Mesenchymal stem cell (in vitro differentiated cells and primary cell): ENCODE results near the gene MLLT3.
A peak's percentile ranks its signal among the peaks of the same experiment; 100 is the strongest.

Source experiments
- DNase-seq: peaks from one replicate; pipeline ENCODE4 v3.0.0-alpha.2; 2013
- H2AFZ ChIP-seq: one replicate; pipeline ENCODE4 v1.6.1; 2013; ENCODE audit warnings: low read depth, mild to moderate bottlenecking, control low read depth, inconsistent platforms, low read length, moderate library complexity
- H2AK5ac ChIP-seq: 2 replicates; pipeline ENCODE4 v1.6.1; 2013; ENCODE audit warnings: low read length, moderate library complexity, mild to moderate bottlenecking, inconsistent platforms; ENCODE audit not compliant: severe bottlenecking
- H2BK120ac ChIP-seq: one replicate; pipeline ENCODE4 v1.6.1; 2013; ENCODE audit warnings: low read depth, mild to moderate bottlenecking, inconsistent platforms, low read length, moderate library complexity
- H2BK12ac ChIP-seq, 2 experiments: one replicate each; pipeline ENCODE4 v1.6.1; 2013; ENCODE audit warnings: inconsistent platforms in 2 of 2, low read length in 2 of 2, mild to moderate bottlenecking in 2 of 2, moderate library complexity in 2 of 2, control low read depth in 1 of 2
- H2BK15ac ChIP-seq: one replicate; pipeline ENCODE4 v1.6.1; 2013; ENCODE audit warnings: mild to moderate bottlenecking, low read depth, inconsistent platforms; ENCODE audit not compliant: poor library complexity, severe bottlenecking
- H2BK5ac ChIP-seq: 2 replicates; pipeline ENCODE4 v1.6.1; 2013; ENCODE audit warnings: low read depth, mild to moderate bottlenecking, low read length, control low read depth, inconsistent platforms; ENCODE audit not compliant: poor library complexity, severe bottlenecking
- H3K14ac ChIP-seq, 2 experiments: one replicate each; pipeline ENCODE4 v1.6.1; 2013; ENCODE audit warnings: inconsistent platforms in 2 of 2, low read length in 2 of 2, control low read depth in 1 of 2, mild to moderate bottlenecking in 1 of 2, moderate library complexity in 1 of 2
- H3K18ac ChIP-seq, 2 experiments: one replicate each; pipeline ENCODE4 v1.6.1; 2013; ENCODE audit warnings: inconsistent platforms in 2 of 2, low read length in 2 of 2, control low read depth in 1 of 2, low read depth in 1 of 2, mild to moderate bottlenecking in 1 of 2
- H3K23ac ChIP-seq, 2 experiments: one replicate each; pipeline ENCODE4 v1.6.1; 2013; ENCODE audit warnings: inconsistent platforms in 2 of 2, low read length in 2 of 2, mild to moderate bottlenecking in 2 of 2, moderate library complexity in 2 of 2, control low read depth in 1 of 2
- H3K27ac ChIP-seq: 2 replicates; pipeline ENCODE4 v1.5.1; 2013; ENCODE audit warnings: mild to moderate bottlenecking, moderate library complexity, low read length, control low read depth, inconsistent platforms; ENCODE audit not compliant: poor library complexity, severe bottlenecking
- H3K27me3 ChIP-seq, 2 experiments: 2 replicates each; pipeline versions ENCODE4 v1.6.1 to v1.7.0; 2013; ENCODE audit warnings: low read length in 2 of 2, mild to moderate bottlenecking in 2 of 2, moderate library complexity in 2 of 2, control low read depth in 1 of 2, inconsistent platforms in 1 of 2; ENCODE audit not compliant: control insufficient read depth in 1 of 2, insufficient read depth in 1 of 2
- H3K36me3 ChIP-seq, 2 experiments: 2 replicates each; pipeline versions ENCODE4 v1.6.1 to v1.7.0; 2013; ENCODE audit warnings: low read length in 2 of 2, control low read depth in 1 of 2, inconsistent platforms in 1 of 2, low read depth in 1 of 2, mild to moderate bottlenecking in 1 of 2; ENCODE audit not compliant: insufficient read depth in 2 of 2, control insufficient read depth in 1 of 2
- H3K4ac ChIP-seq, 2 experiments: one replicate each; pipeline ENCODE4 v1.6.1; 2013; ENCODE audit warnings: inconsistent platforms in 2 of 2, low read length in 2 of 2, mild to moderate bottlenecking in 2 of 2, moderate library complexity in 2 of 2, control low read depth in 1 of 2, low read depth in 1 of 2
- H3K4me1 ChIP-seq: 2 replicates; pipeline ENCODE4 v1.6.1; 2013; ENCODE audit warnings: low read depth, low read length, control low read depth; ENCODE audit not compliant: control insufficient read depth, insufficient read depth
- H3K4me2 ChIP-seq: 2 replicates; pipeline ENCODE4 v1.6.1; 2013; ENCODE audit warnings: low read length, mild to moderate bottlenecking, inconsistent platforms; ENCODE audit not compliant: poor library complexity, severe bottlenecking
- H3K4me3 ChIP-seq, 2 experiments: 2 replicates each; pipeline versions ENCODE4 v1.5.1 to v1.7.0; 2013; ENCODE audit warnings: low read length in 2 of 2, mild to moderate bottlenecking in 2 of 2, control low read depth in 1 of 2, low read depth in 1 of 2; ENCODE audit not compliant: insufficient read depth in 1 of 2
- H3K79me1 ChIP-seq: replicated peaks from 2 replicates; pipeline ENCODE4 v1.6.1; 2013; ENCODE audit warnings: mild to moderate bottlenecking, control low read depth, low read length, inconsistent platforms; ENCODE audit not compliant: poor library complexity, severe bottlenecking
- H3K9ac ChIP-seq: 2 replicates; pipeline ENCODE4 v1.7.0; 2013; ENCODE audit warnings: mild to moderate bottlenecking, low read length, moderate library complexity
- H3K9me3 ChIP-seq: 2 replicates; pipeline ENCODE4 v1.7.0; 2013; ENCODE audit warnings: mild to moderate bottlenecking, low read length; ENCODE audit not compliant: control insufficient read depth
- H4K8ac ChIP-seq: one replicate; pipeline ENCODE4 v1.6.1; 2013; ENCODE audit warnings: inconsistent platforms, mild to moderate bottlenecking, low read length, moderate library complexity
- H4K91ac ChIP-seq: one replicate; pipeline ENCODE4 v1.6.1; 2013; ENCODE audit warnings: mild to moderate bottlenecking, low read length, inconsistent platforms
- WGBS: methylation state at CpG from one replicate; pipeline ENCODE4 v1.1.7; 2013; ENCODE audit warnings: mixed read lengths; 5-methylcytosine and 5-hydroxymethylcytosine counted together

Gene MLLT3

DNA sequence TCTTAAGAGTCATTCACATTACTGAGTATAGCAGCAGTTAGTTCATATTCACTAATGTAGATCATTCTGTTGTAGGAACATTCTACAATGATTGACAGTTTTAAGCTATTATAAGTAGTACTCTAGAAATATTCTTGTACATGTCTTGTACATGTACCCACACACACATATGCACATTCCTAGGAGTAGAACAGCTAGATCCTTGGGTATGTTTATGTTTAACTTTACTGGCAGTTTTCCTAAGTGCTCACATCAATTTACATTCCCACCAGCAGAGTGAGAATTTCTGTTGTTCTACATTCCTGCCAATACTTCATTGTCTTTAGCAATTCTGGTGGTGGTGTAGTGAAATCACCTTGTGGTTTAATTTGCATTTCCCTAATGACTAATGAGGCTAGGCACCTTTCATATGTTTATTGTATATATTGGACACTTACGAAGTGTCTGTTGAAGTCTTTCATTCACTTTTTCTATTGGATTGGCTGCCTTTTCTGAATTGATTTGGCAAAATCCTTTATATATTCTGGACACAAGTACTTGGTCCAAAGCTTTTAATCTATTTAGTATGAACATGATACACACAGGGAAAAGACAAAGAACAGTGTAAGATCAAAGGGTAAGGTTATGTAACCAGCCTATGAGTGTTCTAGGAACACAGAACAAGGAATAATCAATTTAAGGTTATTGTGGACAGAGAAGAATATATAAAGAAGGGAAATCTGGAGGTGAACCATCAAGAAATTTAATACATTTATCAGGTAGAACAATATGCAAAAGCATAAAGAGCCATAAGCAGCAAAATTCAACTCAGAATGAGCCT lies 95.6 kb downstream of the MLLT3 start:
- Histone ChIP-seq H3K27ac (no peak overlapping the region), H4K8ac (no peak overlapping the region), H2BK5ac (no peak overlapping the region), H3K23ac (no peak overlapping the region), H2AK5ac (no peak overlapping the region), H3K18ac (no peak overlapping the region), H3K4me2 (no peak overlapping the region), H3K4me3 (no peak overlapping the region), H3K9me3 (no peaks in the 10 kb centered on the region), H3K4me1 (no peaks in the 10 kb centered on the region), H2BK120ac (no peak overlapping the region), H2BK15ac (no peak overlapping the region), H4K91ac (no peak overlapping the region), H3K36me3 (no peaks in the 10 kb centered on the region), H3K14ac (no peak overlapping the region), H3K9ac (no peak overlapping the region), H2BK12ac (no peak overlapping the region), H3K79me1 (peaks cover 26% of the 10 kb centered on the region), H2AFZ (no peak overlapping the region), H3K27me3 (no peaks in the 10 kb centered on the region), H3K4ac (no peak overlapping the region)
- DNase-seq, result peak; percentile 41
- no CpG with 5 or more reads among the region's 1 CpG for WGBS

DNA sequence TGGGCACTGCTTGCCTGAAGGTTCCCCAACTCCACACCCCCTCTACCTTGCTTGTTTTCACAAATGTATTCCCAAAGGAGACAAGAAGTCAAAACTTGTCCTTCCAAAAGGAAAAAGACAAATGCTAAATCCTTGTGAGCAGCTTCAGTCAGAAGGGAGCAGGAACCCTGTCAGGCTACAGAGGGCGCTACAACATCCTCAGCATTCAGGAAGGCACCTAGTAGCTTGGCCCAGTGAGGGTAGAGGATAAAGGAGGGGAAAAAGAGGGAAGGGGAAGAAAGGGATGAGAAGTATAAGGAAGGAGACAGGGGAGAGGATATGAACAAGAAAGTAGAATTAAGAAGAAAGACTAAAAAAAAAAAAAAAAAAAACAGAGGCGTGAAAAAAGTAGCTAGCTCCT lies 97.5 kb downstream of the MLLT3 start:
- Histone ChIP-seq H2BK120ac (no peak overlapping the region), H3K9me3 (no peaks in the 10 kb centered on the region), H3K79me1 (peaks cover 21% of the 10 kb centered on the region), H3K4me1 (no peaks in the 10 kb centered on the region), H2BK5ac (no peak overlapping the region), H4K91ac (no peak overlapping the region), H3K23ac (no peak overlapping the region), H4K8ac (no peak overlapping the region), H2AK5ac (no peak overlapping the region), H3K4ac (no peak overlapping the region), H3K36me3 (no peaks in the 10 kb centered on the region), H3K18ac (no peak overlapping the region), H3K4me3 (no peak overlapping the region), H2AFZ (no peak overlapping the region), H3K4me2 (no peak overlapping the region), H2BK12ac (no peak overlapping the region), H3K9ac (no peak overlapping the region), H2BK15ac (no peak overlapping the region), H3K14ac (no peak overlapping the region), H3K27me3 (no peaks in the 10 kb centered on the region), H3K27ac (no peak overlapping the region)
- no peak for DNase-seq
- WGBS, result 88% methylated on average over 2 of the region's 2 CpGs

DNA sequence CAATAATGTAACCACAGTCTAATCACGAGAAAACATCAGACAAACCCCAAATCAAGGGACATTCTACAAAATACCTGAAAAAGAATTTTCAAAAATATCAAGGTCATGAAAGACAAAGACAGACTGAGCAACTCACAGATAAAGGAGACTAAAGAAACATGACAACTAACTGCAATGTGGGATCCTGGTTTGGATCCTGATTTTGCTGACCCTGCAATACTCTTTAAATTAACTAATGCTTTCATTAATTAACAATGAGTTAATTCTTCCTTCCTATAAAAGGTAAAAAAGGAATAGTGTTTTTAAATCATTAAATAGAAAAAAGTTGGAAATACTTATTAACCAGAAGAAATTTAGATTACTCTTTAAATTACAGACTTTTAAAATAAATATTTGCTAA lies 103.6 kb downstream of the MLLT3 start:
- DNase-seq, result no peak
- no peak overlapping the region for H2BK5ac ChIP-seq
- 100% methylated on average over 1 of the region's 1 CpG for WGBS

DNA sequence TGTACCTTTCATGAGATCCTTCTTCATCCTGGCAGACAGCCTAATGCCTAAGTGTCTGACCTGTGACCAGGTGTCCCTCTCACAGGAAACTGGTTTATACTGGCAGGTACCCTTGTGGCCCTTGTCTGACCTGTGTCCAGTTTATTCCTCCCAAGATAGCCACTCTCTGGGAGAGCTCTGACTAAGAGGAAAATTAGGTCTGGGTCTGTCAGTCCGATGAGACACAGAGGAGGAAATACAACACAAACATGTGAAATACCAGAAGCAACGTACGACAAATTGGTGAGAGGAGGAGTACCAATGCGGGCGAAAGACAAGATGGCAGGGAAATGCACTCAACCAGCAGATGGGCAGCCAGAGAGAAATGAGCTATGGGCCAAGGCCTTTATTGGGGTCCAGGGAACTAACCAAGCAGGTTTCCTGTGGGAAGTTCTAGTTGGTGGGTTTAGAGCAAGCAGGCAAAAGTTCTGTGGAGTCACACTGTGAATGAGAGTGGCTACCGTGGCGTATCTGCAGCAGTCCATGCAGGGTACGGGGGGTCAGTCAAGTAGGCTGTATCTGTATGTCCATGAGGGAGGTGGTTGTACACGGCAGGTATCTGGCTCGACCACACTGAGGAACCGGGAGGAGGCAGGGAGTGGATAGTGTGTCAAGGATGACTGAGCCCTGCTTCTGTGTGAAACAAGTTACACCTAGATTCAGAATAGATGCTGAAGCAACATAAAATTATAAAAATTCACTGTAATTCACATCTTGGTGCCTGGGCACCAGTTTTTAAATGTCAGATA lies 109.0 kb downstream of the MLLT3 start:
- no peak overlapping the region for H3K4me2 ChIP-seq
- WGBS, result 72% methylated on average over 9 of the region's 11 CpGs

More for the DNA sequence above, 103.6 kb downstream of the MLLT3 start:
- Histone ChIP-seq H4K8ac (no peak overlapping the region), H3K27me3 (no peaks in the 10 kb centered on the region), H2BK12ac (no peak overlapping the region), H3K14ac (no peak overlapping the region), H2BK15ac (no peak overlapping the region), H3K79me1 (peaks cover 23% of the 10 kb centered on the region), H3K4me1 (no peaks in the 10 kb centered on the region), H4K91ac (no peak overlapping the region), H3K9ac (no peak overlapping the region), H3K23ac (no peak overlapping the region), H2BK120ac (no peak overlapping the region), H3K9me3 (no peaks in the 10 kb centered on the region), H3K18ac (no peak overlapping the region), H3K27ac (no peak overlapping the region), H3K36me3 (no peaks in the 10 kb centered on the region), H3K4me3 (no peak overlapping the region), H3K4me2 (no peak overlapping the region), H3K4ac (no peak overlapping the region), H2AK5ac (no peak overlapping the region), H2AFZ (no peak overlapping the region)

More for the DNA sequence above, 109.0 kb downstream of the MLLT3 start:
- Histone ChIP-seq H2AFZ (no peak overlapping the region), H3K4me1 (peaks cover 4% of the 10 kb centered on the region), H3K36me3 (no peaks in the 10 kb centered on the region), H3K9me3 (no peaks in the 10 kb centered on the region), H3K9ac (no peak overlapping the region), H3K27ac (no peak overlapping the region), H2BK15ac (no peak overlapping the region), H2BK5ac (no peak overlapping the region), H4K91ac (no peak overlapping the region), H3K14ac (no peak overlapping the region), H3K23ac (no peak overlapping the region), H2BK120ac (no peak overlapping the region), H4K8ac (peak overlapping the region; percentile 61), H3K79me1 (peaks cover 28% of the 10 kb centered on the region), H3K18ac (peak overlapping the region; percentile 54 to 70), H3K27me3 (no peaks in the 10 kb centered on the region), H3K4ac (no peak overlapping the region), H2BK12ac (peak overlapping the region; percentile 37 to 54), H3K4me3 (no peak overlapping the region), H2AK5ac (peak overlapping the region; percentile 31)
- peak; percentile 9 for DNase-seq
